Tibial nerve (tissue), 3 donors: ENCODE results near the gene COL9A3.
A peak's percentile ranks its signal among the peaks of the same experiment; 100 is the strongest.

Source experiments
- POLR2A ChIP-seq, 2 donors: fragments of 450-650 bp; IDR thresholded peaks; one replicate each; pipeline ENCODE4 v1.6.1; 2017; ENCODE audit warnings: antibody characterized with exemption in 2 of 2, mild to moderate bottlenecking in 2 of 2, moderate library complexity in 2 of 2
- TF ChIP-seq, protein P1 (sequence below), 5 experiments: fragments of 200-600 bp in 3 of 5; fragments of 450-650 bp in 2 of 5; sonication (generic) in 3 of 5; IDR thresholded peaks; one replicate each; pipeline ENCODE4 v1.5.1; 2016 to 2019; ENCODE audit warnings: antibody characterized with exemption in 5 of 5, mild to moderate bottlenecking in 3 of 5, moderate library complexity in 2 of 5

DNA sequence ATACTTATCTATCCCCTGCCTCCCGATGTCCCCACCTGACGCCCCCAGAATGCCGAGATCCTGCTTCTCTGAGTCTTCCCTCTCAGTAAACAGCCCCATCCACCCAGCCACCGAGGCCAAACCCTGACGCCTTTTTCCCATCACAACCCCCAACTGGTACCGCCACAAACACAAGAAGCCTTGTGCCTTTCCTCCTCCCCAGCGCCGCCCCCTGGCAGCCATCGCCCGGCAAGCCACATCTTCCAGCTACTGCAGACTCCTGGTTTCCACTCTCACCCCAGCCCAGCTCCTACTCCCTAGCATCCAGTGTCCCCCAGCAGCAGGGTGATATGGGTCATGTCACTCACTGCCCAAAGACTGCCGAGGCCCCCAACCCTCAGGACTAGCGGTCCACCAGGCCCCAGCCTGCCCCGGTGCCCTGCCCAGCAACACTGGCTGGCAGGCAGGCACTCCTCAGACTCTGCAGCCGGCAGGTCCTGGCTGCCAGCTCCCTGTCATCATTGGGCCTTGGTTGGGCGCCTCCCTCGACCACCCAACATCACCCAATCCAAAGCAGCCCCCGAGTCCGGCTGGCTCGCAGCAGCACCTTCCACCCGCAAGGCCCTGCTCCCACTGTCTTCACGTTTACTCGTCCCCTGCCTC is 33.6 kb downstream of the COL9A3 start:
- TF ChIP-seq, protein P1, sequence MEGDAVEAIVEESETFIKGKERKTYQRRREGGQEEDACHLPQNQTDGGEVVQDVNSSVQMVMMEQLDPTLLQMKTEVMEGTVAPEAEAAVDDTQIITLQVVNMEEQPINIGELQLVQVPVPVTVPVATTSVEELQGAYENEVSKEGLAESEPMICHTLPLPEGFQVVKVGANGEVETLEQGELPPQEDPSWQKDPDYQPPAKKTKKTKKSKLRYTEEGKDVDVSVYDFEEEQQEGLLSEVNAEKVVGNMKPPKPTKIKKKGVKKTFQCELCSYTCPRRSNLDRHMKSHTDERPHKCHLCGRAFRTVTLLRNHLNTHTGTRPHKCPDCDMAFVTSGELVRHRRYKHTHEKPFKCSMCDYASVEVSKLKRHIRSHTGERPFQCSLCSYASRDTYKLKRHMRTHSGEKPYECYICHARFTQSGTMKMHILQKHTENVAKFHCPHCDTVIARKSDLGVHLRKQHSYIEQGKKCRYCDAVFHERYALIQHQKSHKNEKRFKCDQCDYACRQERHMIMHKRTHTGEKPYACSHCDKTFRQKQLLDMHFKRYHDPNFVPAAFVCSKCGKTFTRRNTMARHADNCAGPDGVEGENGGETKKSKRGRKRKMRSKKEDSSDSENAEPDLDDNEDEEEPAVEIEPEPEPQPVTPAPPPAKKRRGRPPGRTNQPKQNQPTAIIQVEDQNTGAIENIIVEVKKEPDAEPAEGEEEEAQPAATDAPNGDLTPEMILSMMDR (IDR thresholded peaks at IDR 0.05), result peak in 3 of 5 experiments; percentile 32 to 37 (median 34)
- no peak for TF ChIP-seq POLR2A (IDR thresholded peaks at IDR 0.05)
